HL-60/S4 treated with retinoic acid at 250 ng/mL for 4 days and 3 days (cell line): ENCODE measurements around the gene ABHD2.
"Not testable (repeated sequence)": the region's sequence is repeated elsewhere in the genome, so short reads cannot be mapped to it uniquely, and the experiment has no call there.

ENCODE experiments used
- in situ Hi-C: fragments of 300-500 bp; cut with MboI; formaldehyde crosslinking; loops from 2 replicates; pipeline ENCODE4 v1.7.0; 2022; ENCODE audit warnings: low sequenced_read_pairs

The ABHD2 gene

DNA sequence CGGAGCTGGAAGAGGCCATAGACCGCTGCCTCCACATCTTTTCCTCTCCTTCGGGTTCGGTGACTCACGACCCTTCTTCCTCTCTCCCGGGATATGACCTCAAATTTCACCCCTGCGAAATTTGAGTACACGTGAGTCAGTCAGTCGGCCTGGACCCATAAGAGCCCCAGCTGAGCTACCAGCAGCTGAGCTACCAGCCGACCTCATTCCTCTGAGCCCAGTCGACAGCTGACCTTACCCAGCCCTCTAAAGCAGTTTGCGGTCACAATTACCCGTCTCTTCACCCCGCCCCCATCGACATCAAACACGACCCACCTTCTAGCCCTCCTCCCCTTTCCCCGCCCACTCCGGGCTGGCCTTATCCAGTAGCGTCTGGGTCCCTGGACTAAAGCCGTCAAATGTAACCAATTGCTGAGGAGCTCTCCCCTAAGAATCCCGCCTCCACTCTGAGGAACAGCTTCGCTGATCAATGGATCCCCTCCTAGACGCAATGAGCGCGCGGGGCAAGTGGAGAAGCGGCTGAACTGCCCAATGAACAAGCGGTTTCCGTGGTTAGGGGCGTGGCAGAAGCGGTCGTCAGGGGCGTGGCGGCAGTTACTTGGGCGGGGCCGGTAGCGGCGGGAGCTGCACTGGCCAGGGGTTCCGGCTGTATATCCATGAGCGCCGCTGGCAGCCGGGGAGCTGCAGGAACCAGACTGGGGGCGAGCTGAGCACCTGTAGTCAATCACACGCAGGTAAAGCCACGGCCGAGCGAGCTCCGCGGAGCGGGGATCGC lies at the start of gene ABHD2:
ABHD2 (plus strand) TSS at position 627 of the 775 bp plus-strand sequence. CDS start 27,872 bp downstream, outside the sequence.
- in situ Hi-C loops: no loop called here

DNA sequence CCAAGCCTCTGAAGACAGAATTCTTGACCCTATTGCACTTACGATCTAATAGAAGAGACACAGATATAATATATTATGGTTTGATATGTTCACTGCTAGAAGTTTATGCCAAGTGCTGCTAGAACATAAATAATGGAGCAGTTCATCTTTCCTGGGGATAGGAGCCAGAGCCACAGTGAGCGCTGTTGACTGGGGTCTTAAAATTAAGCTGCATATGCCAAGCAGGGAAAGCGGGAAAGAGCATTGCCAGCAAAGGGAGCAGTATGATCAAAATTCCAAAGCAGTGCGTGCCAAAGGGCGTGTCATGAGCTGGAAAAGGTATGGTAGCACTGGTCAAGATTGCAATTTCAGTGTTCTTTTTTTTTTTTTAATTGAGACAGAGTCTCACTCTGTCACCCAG lies 49.1 kb upstream of the ABHD2 start:
- in situ Hi-C loops: no loop called here

- in situ Hi-C loops: no loop called here
These were observed 46.7 kb upstream of the ABHD2 start for GRCh38 chr15:89041507-89041906.

DNA sequence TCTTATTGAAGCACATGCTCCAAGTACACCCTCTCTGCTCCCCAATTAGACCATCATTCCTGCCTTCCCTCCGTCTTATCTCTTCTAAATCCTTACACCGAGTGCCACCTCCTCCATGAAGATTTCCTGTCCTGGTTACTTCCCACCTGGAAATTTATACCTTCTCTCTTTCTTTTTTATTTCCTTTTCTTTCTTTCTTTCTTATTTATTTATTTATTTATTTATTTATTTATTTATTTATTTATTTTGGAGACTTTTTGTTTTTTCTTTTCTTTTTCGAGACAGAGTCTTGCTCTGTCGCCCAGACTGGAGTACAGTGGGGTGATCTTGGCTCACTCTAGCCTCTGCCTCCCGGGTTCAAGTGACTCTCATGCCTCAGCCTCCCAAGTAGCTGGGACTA lies 45.9 kb upstream of the ABHD2 start:
- in situ Hi-C loops: no loop called here

GRCh38 chr15:89043031-89044002 lies 44.9 kb upstream of the ABHD2 start:
- in situ Hi-C loops: no loop called here

DNA sequence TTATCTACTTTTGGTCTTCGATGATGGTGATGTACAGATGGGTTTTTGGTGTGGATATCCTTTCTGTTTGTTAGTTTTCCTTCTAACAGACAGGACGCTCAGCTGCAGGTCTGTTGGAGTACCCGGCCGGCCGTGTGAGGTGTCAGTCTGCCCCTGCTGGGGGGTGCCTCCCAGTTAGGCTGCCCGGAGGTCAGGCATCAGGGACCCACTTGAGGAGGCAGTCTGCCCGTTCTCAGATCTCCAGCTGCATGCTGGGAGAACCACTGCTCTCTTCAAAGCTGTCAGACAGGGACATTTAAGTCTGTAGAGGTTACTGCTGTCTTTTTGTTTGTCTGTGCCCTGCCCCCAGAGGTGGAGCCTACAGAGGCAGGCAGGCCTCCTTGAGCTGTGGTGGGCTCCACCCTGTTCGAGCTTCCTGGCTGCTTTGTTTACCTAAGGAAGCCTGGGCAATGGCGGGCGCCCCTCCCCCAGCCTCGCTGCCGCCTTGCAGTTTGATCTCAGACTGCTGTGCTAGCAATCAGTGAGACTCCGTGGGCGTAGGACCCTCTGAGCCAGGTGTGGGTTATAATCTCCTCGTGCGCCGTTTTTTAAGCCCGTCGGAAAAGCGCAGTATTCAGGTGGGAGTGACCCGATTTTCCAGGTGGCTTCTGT lies 39.1 kb upstream of the ABHD2 start:
- in situ Hi-C loops: not testable (repeated sequence)

DNA sequence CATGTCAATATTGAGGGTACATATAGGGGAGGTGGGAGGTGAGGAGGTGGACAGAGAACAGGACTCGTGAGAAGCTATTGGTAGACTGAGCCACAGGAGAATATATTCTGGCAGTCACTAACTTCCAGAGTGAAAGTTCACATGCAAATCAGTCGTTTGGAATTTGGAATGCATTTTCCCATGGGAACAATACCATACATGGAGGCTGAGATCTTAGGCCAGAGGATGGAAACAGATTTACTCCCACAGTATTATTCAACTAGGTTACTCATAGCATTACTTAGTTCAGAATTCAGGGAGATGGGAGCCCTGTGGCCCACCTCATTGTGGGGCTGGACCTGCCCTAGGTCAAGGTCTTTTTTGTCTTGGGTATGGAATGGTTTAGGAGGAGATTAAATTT lies 36.4 kb upstream of the ABHD2 start:
- in situ Hi-C loops: no loop called here

DNA sequence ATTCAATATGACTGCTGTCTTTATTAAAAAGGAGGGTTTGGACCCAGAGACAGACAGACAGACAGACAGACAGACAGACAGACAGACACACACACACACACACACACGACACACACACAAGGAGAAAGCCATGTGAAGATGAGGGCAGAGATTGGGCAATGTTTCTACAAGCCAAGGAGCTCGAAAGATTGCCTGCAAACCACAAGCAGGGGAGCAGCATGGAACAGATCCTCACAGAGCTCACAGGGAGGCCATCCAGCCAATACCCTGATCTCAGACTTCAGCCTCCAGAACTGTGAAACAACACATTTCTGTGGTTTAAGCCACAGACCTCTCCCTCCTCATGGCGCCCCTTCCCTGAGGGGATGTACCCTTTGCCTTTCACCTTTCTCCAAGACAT lies 35.8 kb upstream of the ABHD2 start:
- in situ Hi-C loops: no loop called here

- in situ Hi-C loops: loop anchor here (5.0 kb wide), 1 partner anchor 117 kb away; no protein-coding TSS in a partner anchor
These were observed 33.4 kb upstream of the ABHD2 start for GRCh38 chr15:89054873-89055272.

DNA sequence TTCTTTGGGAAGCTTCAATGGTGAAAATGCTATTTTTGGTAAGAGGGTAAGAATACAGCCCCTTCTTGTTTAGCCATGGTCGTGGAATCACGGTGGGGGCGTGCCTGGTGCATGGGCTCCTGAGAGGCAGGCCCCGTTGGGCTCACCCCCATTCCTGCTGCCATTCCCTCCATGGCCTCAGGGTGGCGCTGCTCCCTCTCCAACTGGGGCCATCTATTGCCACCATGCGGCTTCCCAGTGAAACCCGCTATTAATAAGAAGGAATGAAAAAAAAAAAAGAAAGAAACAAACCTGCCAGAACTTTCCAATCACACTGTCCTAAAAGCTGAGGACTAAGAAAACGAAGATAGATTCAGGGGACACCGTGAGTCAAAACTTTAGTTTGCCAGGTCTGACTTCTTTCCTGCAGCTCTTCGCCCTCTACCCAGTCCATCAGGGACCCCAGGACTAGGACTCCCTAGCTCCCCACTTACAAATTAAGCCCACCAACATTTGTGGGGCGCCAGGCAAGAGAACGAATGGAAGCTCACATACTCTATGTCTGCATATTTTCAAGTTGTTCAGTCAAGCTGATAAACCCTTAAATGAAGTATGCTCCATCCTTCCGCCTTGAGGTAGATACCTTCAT lies 30.6 kb upstream of the ABHD2 start:
- in situ Hi-C loops: loop anchor here (5.0 kb wide), 1 partner anchor 115 kb away; no protein-coding TSS in a partner anchor

DNA sequence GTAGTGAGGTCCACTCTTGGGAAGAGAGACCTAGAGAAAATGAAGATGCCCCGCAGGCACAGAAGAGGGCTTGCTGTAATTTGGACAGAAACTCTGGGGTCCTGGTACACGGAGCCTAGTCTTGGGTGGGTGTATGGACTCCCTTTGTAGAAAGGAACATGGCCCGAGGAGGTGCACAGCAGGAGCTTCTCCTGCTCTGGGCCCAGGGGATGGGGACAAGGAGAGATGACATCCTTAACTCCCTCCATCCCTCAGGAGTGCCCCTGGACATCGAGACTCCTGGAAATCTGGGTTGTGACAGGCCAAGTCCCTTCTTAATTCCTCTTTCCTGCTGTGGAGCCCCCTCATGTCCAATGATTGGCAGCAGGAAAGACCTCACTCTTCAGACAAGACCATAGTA lies 29.9 kb upstream of the ABHD2 start:
- in situ Hi-C loops: loop anchor here (5.0 kb wide), 1 partner anchor 114 kb away; no protein-coding TSS in a partner anchor

DNA sequence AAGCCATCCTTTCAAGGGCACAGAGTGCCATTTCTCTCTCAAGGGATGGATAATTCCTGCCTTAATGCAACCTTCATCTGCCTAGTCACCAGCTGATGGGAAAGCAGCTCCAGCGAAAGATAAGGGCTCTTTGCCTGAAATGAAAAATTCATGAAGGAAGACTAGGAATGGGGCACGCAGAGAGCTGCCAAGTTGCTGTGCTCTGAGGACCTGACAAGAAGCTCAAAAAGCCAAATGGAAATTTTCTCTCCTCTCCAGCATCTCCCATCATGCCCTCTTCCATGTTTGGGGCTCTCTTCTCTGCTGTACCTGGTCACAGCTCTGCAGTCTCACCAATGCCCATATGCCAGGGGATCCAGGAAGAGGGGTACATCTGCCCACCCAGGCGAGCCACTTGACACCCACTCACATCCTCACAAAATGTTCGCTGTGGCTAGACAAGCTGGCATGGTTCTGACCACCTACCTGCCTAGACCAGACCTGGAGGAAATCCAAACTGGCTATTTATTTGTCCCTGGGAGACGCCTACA lies 29.3 kb upstream of the ABHD2 start:
- in situ Hi-C loops: loop anchor here (5.0 kb wide), 1 partner anchor 113 kb away; no protein-coding TSS in a partner anchor

DNA sequence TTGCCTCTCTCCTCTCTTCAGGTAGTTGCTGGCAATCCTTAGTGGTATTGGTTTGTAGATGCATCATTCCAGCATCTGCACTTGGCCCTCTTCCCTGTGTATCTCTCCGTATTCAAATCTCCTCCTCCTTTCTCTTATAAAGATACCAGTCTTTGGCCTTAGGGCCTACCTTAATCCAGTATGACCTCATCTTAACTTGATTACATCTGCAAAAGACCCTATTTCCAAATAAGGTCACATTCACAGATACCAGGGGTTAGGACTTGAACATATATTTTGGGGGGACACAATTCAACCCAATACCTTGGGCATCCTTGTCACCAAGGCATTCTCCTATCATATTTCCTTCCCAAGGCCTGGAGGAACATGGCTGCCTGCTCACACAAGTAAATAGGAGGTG lies 22.0 kb upstream of the ABHD2 start:
- in situ Hi-C loops: no loop called here

DNA sequence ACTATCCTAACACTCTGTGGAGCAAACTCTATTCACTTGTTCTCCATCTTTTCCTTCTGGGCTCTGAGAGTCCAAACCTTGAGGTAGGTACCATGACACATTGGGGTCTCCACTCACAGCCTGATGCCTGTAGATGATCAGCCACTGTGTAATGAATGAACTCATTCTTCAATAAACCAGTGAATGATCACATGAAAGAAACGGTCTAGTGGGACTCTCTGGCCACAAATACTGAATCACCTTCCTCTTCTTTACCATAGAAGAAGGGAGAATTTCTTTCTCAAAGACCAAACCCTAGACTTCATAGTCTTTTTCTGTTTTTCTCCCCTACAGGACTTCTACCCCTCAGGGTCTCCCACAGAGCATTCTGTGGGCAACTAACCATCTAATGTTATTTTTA lies 20.5 kb upstream of the ABHD2 start:
- in situ Hi-C loops: no loop called here

- in situ Hi-C loops: no loop called here
These were observed 19.9 kb upstream of the ABHD2 start for GRCh38 chr15:89068325-89068784.

DNA sequence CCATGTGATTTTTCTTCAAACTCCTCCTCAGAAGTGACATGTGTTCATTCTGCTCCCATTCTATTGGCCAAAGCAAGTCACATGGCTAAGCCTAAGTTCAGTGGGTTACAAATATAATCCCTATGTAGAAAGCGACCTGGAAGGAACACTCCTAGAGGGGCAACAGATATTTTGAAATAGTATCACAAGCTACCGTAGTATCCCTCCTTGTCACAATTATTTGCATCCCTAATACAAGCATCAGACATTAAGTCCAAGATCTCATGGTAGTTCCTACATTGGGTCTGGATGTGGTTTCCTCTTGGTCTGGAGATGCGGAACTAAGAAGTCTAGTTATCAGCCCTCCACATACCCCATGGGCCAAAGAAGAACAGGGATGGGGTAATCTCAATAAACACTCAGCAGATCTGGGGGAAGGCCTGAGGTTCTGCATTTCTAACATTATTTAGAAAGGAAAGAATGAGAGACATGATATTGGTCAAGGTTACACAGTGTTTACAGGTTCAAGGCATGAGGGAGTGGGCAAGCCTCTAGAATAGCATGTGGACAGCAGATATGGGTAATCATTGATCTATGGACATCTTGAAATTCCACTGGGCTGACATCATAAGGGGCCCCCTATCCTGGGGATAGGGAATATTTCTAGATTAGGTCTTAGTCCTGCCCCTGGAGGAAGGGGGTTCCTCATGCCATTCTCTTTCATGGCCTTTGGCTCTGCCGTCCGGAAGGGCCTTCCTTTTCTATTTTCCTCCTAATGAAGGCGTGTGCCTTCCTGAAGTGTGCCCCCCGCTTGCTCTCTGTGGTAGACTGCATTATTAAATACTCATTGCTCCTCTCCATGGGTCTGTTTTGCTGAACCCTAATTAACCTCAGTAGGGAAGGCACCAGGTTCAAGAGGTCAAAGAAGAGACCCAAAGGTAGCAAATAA lies 17.8 kb upstream of the ABHD2 start:
- in situ Hi-C loops: no loop called here

GRCh38 chr15:89071471-89071870 lies 16.8 kb upstream of the ABHD2 start:
- in situ Hi-C loops: no loop called here

DNA sequence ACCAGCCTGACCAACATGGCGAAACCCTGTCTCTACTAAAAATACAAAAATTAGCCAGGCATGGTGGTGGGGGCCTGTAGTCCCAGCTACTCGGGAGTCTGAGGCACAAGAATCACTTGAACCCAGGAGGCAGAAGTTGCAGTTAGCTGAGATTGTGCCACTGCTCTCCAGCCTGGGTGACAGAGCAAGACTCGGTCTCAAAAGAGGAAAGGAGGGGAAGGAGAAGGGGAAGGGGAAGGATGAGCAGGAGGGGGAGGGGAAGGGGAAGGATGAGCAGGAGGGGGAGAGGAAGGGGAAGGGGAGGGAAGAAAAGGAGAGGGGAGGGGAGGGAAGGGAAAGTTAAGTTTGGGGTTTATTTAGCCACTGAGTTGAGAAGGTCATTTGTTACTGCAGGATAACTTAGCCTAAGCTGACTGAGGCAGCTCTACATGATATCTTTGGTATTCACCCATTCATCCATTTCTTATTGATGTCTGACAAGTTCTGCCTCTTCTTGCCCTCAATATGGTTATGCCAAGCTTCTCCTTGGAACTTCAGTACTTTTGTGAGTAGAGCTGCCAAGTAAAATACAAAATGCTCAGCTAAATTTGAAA lies 15.9 kb upstream of the ABHD2 start:
- in situ Hi-C loops: no loop called here
